HG02588 (cell line): ENCODE measurements around the gene FRMD6.
"Not testable (repeated sequence)": the region's sequence is repeated elsewhere in the genome, so short reads cannot be mapped to it uniquely, and the experiment has no call there.

Experiments used
- ATAC-seq: cut with Tn5 transposase; IDR thresholded peaks from one replicate; pipeline ENCODE4 v1.9.1; 2021; ENCODE audit warnings: mild to moderate bottlenecking, moderate library complexity; ENCODE audit not compliant: unreplicated experiment

FRMD6 gene

GRCh38 chr14:51628238-51628637, 23.5 kb upstream of the FRMD6 start:
- ATAC-seq = no peak

GRCh38 chr14:51630987-51631386, 20.7 kb upstream of the FRMD6 start:
- no peak for ATAC-seq

GRCh38 chr14:51633298-51633697, 18.4 kb upstream of the FRMD6 start:
- ATAC-seq = not testable (repeated sequence)

GRCh38 chr14:51636109-51636508, 15.6 kb upstream of the FRMD6 start:
- ATAC-seq = no peak

- no peak for ATAC-seq
Observed at GRCh38 chr14:51638071-51638944, 13.4 kb upstream of the FRMD6 start.

- ATAC-seq = no peak
Observed at GRCh38 chr14:51639668-51640316, 11.9 kb upstream of the FRMD6 start.

GRCh38 chr14:51643140-51643539, 8.6 kb upstream of the FRMD6 start:
- no peak for ATAC-seq

GRCh38 chr14:51644217-51644933, 7.3 kb upstream of the FRMD6 start:
- ATAC-seq = no peak

- no peak for ATAC-seq
Observed at GRCh38 chr14:51648296-51648695, 3.4 kb upstream of the FRMD6 start.

- ATAC-seq = no peak
Observed at GRCh38 chr14:51650716-51651387, 858 bp upstream of the FRMD6 start.

- peak; percentile 38 for ATAC-seq
Observed at GRCh38 chr14:51652168-51653078, 713 bp downstream of the FRMD6 start.

GRCh38 chr14:51653079-51653774, 1.5 kb downstream of the FRMD6 start:
- no peak for ATAC-seq

GRCh38 chr14:51653775-51654532, 2.2 kb downstream of the FRMD6 start:
- ATAC-seq = no peak

- no peak for ATAC-seq
Observed at GRCh38 chr14:51654533-51654845, 2.8 kb downstream of the FRMD6 start.

GRCh38 chr14:51657762-51658161, 6.1 kb downstream of the FRMD6 start:
- no peak for ATAC-seq

GRCh38 chr14:51658441-51659173, 6.9 kb downstream of the FRMD6 start:
- ATAC-seq = no peak

- no peak for ATAC-seq
Observed at GRCh38 chr14:51660741-51661140, 9.0 kb downstream of the FRMD6 start.

GRCh38 chr14:51661504-51661903, 9.8 kb downstream of the FRMD6 start:
- ATAC-seq = no peak
